Fibroblast of upper back skin (primary cell): ENCODE measurements around the gene TEX28.
"Not testable (repeated sequence)": the region's sequence is repeated elsewhere in the genome, so short reads cannot be mapped to it uniquely, and the experiment has no call there.

Experiments used
- DNase-seq: peaks from one replicate; pipeline ENCODE4 v3.0.0-alpha.2; 2013

Gene TEX28

DNA sequence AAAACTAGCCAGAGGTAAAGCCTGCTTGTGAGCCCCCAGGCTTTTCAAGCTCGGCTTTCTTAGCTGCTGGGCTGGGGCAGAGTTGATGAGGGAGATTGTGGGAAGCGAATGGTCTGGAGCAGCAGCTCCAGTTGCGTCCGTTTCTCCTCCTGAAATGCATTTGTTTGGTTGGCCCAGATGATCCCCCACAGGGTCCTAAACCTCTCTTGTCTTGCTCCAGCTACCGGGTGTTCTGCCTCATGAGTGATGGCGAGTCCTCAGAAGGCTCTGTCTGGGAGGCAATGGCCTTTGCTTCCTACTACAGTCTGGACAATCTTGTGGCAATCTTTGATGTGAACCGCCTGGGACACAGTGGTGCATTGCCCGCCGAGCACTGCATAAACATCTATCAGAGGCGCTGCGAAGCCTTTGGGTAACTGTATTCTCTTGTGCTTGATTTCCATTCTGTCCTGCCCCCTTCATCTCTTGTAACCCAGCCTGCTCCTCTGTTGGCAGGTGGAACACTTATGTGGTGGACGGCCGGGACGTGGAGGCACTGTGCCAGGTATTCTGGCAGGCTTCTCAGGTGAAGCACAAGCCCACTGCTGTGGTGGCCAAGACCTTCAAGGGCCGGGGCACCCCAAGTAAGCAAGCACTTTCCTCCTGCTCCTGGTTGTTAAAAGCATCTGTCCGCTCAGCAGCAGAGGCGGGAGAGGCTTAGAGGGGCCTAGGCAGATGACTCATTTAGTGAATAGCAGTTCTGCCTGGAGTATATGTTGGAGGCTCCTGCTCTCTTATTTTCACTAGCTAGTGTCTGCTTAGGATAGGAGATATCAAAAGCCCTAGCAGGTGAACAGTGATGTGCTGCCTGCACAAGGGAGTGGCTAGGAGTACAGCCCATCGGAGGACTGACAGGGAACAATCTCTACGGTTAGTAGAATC is 16.0 kb upstream of the TEX28 start:
- no peak for DNase-seq

DNA sequence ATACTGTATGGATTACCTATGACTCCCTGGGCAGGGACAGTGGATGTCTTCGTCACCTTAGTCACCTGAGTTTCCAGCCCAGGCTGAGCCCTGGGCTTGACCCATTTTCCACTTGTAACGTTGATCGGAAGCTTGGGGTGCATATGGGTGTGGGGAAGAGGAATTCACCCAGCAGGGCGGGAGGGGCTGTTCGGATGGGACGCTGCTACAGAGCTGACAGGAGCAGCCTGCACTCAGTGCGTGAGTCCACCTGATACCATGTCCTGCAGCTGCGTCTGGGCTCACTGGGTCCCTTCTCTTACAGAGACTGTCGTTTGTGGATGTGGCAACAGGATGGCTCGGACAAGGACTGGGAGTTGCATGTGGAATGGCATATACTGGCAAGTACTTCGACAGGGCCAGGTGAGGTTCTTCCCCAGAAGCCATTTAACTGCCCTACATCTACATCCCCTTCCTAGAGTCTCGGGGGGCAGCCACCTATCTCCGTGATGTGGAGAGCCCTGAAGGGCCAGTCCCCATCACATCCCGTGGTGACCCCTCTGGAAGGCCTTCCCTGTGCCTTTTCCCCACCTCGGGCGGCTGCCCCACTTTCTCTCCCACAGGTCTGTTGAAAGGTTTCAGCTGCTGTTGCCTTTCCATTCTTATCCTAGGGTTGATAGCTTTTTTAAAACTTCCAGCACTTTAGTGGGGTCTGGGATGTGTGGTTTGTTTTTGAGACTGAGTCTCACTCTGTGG is 14.3 kb upstream of the TEX28 start:
- DNase-seq, result no peak

- peak; percentile 28 for DNase-seq
These were observed 13.4 kb upstream of the TEX28 start for GRCh38 chrX:154308108-154308946.

- no peak for DNase-seq
These were observed 12.3 kb upstream of the TEX28 start for GRCh38 chrX:154307202-154307601.

DNA sequence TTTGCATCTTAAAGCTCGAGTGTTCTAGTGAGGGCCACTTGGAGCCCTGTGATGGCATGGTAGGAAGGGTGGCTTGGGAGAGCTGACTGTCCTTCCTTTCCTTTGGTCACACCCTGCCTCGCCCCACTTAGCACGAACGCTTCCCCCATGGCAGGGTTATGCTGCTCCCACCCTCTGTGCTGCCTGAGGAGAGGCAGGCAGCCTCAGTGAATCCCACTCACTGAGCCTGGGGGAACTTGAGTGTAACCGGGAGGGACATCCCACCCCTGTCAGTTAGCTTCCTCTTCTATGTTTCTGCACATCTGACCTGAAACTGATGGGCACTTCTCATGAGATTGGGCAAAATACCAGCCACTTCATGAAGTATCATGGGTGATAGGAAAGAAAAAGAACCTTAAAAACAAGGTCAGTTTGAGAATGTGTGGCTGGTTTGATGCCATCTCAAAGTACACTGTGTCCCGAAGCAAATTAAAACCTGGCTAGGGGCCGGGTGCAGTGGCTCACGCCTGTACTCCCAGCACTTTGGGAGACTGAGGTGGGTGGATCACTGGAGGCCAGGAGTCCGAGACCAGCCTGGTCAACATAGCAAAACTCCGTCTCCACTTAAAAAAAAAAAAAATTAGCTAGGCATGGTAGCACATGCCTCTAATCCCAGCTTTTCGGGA is 10.7 kb upstream of the TEX28 start:
- no peak for DNase-seq

DNA sequence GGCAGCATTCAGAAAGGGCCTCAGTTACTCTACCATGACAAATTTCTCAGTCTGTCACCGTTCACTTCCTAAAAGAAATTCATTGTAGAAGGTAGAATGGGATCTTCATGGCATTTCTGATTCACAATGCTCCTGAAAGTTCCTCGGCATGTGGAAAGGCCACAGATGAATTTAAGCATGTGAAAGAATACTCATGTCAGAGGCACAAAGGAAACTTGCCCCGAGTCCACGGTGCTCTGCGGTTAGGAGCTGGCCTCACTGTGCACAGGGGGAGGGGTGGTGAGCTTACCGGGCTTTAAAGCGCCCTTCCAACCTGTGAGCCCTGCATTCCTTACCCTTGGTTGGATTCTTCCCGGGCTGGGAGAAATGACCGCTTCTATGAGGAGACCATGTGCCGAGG is 9.9 kb upstream of the TEX28 start:
- no peak for DNase-seq

DNA sequence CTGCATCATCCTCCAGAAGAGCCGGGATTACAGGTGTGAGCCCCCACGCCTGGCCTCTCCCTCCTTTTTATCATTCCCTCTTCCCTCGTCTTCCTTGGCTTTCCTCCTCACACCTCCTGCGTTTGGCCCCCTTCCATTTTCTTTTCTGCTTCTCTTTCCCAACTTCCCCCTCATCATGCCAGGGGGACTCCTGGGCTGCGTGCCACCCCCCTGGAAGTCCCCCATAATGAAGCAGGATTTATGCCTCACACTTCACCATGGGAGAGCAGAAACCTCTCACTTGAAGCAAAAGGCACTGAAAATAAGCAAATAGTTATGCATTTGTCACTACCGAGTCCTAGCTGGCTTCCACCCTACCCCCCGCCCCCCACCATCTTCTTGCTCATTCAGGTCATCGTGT is 8.6 kb upstream of the TEX28 start:
- DNase-seq, result no peak

GRCh38 chrX:154302998-154303397 is 8.1 kb upstream of the TEX28 start:
- DNase-seq, result not testable (repeated sequence)

GRCh38 chrX:154300816-154301215 is 5.9 kb upstream of the TEX28 start:
- no peak for DNase-seq

DNA sequence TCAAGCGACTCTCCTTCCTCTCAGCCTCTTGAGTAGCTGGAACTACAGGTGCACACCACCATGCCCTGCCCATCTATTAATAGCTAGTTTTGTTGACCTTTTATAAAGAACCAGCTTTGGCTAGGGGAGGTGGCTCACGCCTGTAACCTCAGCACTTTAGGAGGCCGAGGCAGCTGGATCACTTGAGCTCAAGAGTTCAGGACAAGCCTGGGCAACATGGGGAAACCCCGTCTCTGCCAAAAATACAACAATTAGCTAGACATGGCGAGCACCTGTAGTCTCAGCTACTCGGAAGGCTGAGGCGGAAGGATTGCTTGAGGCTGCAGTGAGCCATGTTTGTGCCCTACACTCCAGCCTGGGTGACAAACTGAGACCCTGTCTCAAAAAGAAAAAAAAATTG is 3.4 kb upstream of the TEX28 start:
- no peak for DNase-seq

DNA sequence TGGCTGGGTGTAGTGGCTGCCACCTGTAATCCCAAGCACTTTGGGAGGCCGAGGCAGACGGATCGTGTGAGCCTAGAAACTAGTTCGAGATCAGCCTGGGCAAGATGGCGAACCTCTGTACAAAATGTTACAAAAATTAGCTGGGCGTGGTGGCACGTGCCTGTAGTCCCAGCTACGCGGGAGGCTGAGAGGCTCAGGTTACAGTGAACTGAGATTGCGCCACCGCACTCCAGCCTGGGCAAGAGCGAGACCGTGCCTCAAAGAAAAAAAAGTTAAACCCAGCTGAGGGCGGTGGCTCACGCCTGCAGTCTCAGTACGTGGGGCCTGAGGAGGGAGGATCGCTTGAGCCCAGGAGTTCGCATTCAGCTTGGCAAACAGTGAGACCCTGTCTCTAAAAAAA is 1.8 kb upstream of the TEX28 start:
- DNase-seq, result no peak

DNA sequence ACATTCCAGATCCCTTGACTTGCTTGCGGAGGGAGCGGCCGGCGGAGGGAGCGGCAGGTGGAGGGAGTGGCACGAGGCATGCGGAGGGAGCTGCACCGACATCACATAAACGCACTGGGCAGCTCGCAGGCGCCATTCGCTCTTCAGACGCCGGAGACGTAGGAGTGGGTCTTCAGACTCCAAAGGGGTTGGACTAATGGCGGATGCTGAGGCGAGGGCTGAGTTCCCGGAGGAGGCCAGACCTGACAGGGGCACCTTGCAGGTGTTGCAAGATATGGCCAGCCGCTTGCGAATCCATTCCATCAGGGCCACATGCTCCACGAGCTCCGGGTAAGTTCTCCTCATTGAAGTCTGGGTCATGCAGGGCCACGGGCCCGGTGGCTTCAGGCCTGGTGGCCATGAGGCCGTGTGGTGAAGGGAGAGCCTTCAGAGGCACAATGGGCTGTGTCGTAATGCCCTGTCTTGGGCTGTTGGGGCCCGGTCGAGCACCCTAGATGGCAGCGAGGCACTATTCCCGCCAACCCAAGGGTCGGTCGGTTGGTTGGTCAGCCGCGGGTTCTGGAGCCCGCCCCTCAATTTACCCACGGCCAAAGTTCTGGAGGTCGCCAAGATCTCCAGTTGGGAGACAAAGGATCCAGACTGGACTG is 863 bp upstream of the TEX28 start, which contains the start of gene TKTL1:
Gene TKTL1, plus strand, starts transcription at position 132 of the 647 bp plus-strand sequence. Its CDS starts 65 bp downstream, at position 197.
- DNase-seq, result no peak

GRCh38 chrX:154286406-154286805 is 8.5 kb downstream of the TEX28 start:
- not testable (repeated sequence) for DNase-seq

DNA sequence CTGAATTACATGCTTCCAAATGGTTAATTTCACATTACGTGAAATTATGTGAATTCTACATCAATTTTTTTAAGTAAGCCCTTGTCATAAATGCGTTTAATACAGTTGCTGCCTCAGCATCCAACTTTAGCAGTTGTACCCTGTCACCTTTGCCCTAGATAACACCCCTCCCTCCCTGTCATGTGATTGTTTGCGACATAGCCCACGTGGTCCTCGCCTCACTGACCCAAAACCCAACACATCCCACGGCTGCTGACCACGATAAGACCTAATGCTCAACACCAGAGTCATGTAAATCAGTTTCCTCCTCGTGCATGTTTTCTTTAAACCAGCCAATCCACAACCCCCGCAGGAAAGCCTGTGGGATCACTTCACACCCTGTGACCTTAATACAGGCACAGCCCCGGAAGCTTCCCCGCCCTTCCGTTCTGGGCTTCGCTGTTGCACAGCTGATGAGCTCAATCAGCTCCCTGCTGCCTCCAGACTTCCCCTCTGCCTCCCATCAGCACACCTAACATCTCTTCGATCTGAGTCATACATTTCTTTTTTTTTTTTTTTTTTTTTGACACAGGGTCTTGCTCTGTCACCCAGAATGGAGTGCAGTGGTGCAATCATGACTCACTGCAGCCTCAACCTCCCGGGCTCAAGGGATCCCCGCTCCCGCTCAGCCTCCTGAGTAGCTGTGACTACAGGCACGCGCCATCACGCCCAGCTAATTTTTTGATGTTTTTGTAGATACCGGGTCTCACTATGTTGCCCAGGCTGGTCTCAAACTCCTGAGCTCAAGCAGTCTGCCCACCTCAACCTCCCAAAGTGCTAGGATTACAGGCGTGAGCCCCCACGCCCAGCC is 10.2 kb downstream of the TEX28 start:
- DNase-seq, result not testable (repeated sequence)

DNA sequence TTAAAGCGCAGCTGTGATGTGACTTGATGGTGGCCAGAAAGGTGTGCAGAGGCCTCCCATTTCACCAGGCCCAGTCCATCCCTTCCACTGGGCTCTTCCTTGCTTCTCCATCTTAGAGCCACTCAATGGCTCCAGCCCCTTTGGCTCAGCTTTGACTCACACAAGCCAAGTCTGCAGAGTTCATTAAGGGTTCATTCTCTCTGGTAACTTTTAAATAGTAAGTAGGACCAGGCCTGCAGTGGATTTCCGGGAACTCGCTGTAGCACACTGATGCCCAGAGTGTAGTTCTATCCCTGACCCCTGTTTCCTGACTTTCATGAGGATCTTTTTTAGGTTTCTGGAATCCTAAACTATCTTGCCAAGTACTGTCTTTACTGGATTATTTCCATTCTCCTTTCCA is 25.7 kb downstream of the TEX28 start:
- not testable (repeated sequence) for DNase-seq

DNA sequence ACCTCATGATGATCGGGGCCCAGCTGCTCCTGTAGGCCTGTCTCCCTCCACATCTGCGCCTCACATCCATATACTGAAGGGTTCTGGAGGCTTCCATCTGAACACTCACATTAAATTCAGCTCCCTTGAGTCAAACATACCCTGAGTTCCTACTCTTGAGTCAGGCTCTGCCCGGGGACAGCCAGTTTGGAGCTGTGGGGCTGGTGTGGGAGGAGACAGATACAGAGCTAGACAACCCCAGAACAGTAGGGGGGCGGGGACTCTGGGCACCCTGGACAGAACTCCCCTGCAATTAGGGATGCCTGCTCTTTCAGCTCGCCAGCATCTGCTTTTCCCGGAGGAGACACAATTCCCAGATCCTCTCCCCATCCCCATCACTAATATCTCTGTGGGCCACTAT is 31.9 kb downstream of the TEX28 start:
- DNase-seq, result not testable (repeated sequence)

DNA sequence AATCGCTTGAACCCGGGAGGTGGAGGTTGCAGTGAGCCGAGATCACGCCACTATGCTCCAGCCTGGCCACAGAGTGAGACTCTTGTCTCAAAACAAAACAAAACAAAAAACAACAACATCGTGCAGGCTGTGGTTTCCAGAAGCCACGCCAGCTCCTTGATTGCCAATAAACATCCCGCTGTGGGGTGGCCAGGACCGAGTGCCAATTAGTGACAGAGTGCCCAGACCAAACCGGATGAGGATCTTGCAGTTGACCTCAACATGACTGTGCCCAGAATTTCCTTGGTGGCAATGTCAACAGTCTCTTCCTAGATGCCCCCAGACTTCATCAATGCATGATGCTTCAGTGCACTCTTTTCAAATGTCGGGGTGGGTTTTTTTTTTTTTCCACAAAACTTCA is 36.2 kb downstream of the TEX28 start:
- DNase-seq, result not testable (repeated sequence)

GRCh38 chrX:154257282-154257681 is 37.6 kb downstream of the TEX28 start, which contains the start of gene OPN1MW3:
Gene OPN1MW3 (plus strand): TSS chrX:154257582. CDS start chrX:154257620, 38 bp downstream.
- not testable (repeated sequence) for DNase-seq

DNA sequence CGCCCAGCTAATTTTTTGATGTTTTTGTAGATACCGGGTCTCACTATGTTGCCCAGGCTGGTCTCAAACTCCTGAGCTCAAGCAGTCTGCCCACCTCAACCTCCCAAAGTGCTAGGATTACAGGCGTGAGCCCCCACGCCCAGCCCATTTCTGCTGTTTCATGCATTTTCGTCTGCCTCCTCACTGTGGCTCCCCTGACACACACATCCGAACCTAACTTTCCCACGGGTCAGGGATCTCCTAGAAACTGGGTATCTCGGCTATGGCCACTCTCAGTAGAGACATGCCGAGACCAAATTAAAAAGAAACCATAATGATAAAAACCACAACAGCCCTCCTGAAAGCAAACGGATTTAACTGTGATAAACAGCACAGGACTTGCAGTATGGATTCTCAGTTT is 46.8 kb downstream of the TEX28 start:
- DNase-seq, result not testable (repeated sequence)

GRCh38 chrX:154247377-154248045 is 47.4 kb downstream of the TEX28 start:
- not testable (repeated sequence) for DNase-seq
